KMS-11 (cell line): Measurements from ENCODE around the gene WRAP73.

Source experiments
- H2AFZ ChIP-seq: fragments of 200-600 bp; sonication (generic); 2 replicates; pipeline ENCODE4 v1.6.1; 2016; ENCODE audit warnings: antibody characterized with exemption, mixed run types, low read depth
- H3K27ac ChIP-seq: fragments of 200-600 bp; sonication (generic); 2 replicates; pipeline ENCODE4 v1.6.1; 2016; ENCODE audit warnings: mild to moderate bottlenecking, mixed run types
- H3K27me3 ChIP-seq: fragments of 200-600 bp; sonication (generic); 2 replicates; pipeline ENCODE4 v1.6.1; 2017; ENCODE audit warnings: mild to moderate bottlenecking, low read depth, mixed run types, moderate library complexity; ENCODE audit not compliant: insufficient read depth
- H3K36me3 ChIP-seq: fragments of 200-600 bp; sonication (generic); 2 replicates; pipeline ENCODE4 v1.6.1; 2017; ENCODE audit warnings: mild to moderate bottlenecking, mixed run types; ENCODE audit not compliant: insufficient read depth
- H3K4me1 ChIP-seq: fragments of 200-600 bp; sonication (generic); 2 replicates; pipeline ENCODE4 v1.6.1; 2016; ENCODE audit warnings: mild to moderate bottlenecking, low read depth, mixed run types; ENCODE audit not compliant: poor library complexity, severe bottlenecking
- H3K4me2 ChIP-seq: fragments of 200-600 bp; sonication (generic); 2 replicates; pipeline ENCODE4 v1.7.0; 2016; ENCODE audit warnings: mild to moderate bottlenecking, mixed run types
- H3K4me3 ChIP-seq: fragments of 200-600 bp; sonication (generic); IDR thresholded peaks from 2 replicates; pipeline ENCODE4 v1.6.1; 2017; ENCODE audit warnings: low read depth, low read length, mixed read lengths; ENCODE audit not compliant: insufficient read depth
- H3K79me2 ChIP-seq: fragments of 200-600 bp; sonication (generic); 2 replicates; pipeline ENCODE4 v1.6.1; 2016; ENCODE audit warnings: low read depth, mixed run types; ENCODE audit not compliant: insufficient read depth
- H3K9ac ChIP-seq: fragments of 200-600 bp; sonication (generic); 2 replicates; pipeline ENCODE4 v1.6.1; 2016; ENCODE audit warnings: mild to moderate bottlenecking, mixed run types
- H4K20me1 ChIP-seq: fragments of 200-600 bp; sonication (generic); 2 replicates; pipeline ENCODE4 v1.6.1; 2016; ENCODE audit warnings: mild to moderate bottlenecking, mixed run types; ENCODE audit not compliant: insufficient read depth
- TF ChIP-seq, protein P1 (sequence below): fragments of 200-600 bp; sonication (generic); conservative IDR thresholded peaks from 2 replicates; pipeline ENCODE4 v1.6.1; 2017; ENCODE audit warnings: low read depth, mild to moderate bottlenecking, antibody characterized with exemption, low read length, moderate library complexity, mixed read lengths

Gene WRAP73

DNA sequence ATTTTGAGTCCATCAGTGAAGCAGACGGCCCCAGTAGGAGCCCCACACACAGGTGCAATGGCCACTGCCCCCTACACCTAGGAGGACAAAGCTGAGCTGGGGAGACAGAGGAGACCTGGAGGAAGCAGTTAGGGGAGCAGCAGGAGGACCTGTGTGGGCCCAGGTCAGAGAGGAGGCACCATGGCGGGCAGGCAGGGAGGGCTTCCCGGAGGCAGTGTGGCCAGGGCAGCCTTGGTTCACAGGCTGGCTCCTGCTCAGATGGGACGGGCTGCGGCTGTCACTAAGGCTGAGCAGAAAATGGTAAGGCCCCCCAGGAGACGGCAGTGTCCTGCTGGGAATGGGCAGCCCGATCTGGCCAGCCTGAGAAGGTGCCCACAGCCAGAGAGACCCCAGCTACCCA is 54.0 kb downstream of the WRAP73 start:
- Histone ChIP-seq H3K36me3 (no peaks in the 10 kb centered on the region), H3K9ac (no peak overlapping the region), H3K4me2 (no peak overlapping the region), H3K27me3 (peaks cover 89% of the 10 kb centered on the region), H2AFZ (no peak overlapping the region), H3K27ac (no peak overlapping the region), H3K4me3 (no peak overlapping the region), H3K4me1 (no peaks in the 10 kb centered on the region), H4K20me1 (no peaks in the 10 kb centered on the region), H3K79me2 (no peaks in the 10 kb centered on the region)
- TF ChIP-seq, protein P1, sequence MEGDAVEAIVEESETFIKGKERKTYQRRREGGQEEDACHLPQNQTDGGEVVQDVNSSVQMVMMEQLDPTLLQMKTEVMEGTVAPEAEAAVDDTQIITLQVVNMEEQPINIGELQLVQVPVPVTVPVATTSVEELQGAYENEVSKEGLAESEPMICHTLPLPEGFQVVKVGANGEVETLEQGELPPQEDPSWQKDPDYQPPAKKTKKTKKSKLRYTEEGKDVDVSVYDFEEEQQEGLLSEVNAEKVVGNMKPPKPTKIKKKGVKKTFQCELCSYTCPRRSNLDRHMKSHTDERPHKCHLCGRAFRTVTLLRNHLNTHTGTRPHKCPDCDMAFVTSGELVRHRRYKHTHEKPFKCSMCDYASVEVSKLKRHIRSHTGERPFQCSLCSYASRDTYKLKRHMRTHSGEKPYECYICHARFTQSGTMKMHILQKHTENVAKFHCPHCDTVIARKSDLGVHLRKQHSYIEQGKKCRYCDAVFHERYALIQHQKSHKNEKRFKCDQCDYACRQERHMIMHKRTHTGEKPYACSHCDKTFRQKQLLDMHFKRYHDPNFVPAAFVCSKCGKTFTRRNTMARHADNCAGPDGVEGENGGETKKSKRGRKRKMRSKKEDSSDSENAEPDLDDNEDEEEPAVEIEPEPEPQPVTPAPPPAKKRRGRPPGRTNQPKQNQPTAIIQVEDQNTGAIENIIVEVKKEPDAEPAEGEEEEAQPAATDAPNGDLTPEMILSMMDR: no peak

DNA sequence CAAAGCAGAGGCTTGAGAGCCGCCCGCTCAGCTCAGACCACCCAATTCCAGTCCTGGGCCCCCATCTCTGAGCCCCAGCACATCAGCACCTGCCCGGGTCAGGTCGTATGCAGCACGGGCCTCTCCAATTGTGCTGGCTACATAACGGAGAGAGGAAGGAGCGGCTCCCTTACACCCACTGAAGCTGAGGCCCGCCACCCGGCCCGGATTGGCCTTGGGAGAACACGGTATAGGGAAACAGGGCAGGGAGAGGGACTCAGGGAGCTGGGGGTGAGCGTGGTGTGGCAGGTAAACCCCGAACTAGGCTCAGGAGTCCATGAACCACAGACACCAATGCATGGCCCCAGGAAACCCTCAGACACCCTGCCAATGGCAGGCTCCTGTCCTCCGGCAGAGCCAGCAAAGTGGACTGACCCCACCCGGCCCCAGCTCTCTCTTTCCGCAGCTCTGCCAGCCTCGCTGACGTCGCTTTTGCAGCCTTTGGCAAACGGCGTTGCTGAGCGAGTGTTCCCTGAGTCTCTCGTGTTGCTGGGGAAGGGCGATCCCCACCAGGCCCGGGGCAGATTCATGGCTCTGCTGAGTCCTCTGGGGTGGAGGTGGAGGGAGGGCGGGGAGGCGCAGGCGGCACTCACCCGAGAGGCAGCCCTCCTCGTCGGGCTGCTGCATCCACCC is 55.1 kb downstream of the WRAP73 start:
- Histone ChIP-seq H3K4me3 (no peak overlapping the region), H4K20me1 (no peaks in the 10 kb centered on the region), H3K9ac (no peak overlapping the region), H3K36me3 (no peaks in the 10 kb centered on the region), H3K4me1 (no peaks in the 10 kb centered on the region), H3K27ac (no peak overlapping the region), H2AFZ (no peak overlapping the region), H3K4me2 (no peak overlapping the region), H3K27me3 (peaks cover 90% of the 10 kb centered on the region), H3K79me2 (no peaks in the 10 kb centered on the region)
- TF ChIP-seq, protein P1: no peak

DNA sequence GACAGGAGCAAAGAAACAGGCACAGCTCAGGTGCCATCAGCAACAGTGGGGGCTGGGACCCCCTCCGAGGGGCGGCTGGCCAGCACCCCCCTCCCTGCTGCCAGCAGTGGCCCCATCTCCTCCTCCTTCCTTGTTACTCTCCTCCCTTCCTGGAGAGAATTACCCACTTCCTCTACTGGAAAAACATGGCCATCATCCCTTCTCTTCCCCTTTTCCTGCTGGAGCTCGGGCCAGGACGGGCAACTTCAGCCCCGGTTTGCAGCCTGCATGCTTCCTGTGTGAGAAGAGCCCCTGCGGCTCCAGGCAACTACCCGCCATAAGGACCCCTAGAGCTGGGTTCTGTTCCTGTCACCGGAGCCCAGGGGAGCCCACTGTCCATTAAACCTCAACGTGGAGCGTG is 56.2 kb downstream of the WRAP73 start:
- no peak overlapping the region for H3K4me3 ChIP-seq
- H4K20me1 ChIP-seq: no peaks in the 10 kb centered on the region
- no peak overlapping the region for H3K9ac ChIP-seq
- no peak overlapping the region for H3K27ac ChIP-seq
- H2AFZ ChIP-seq: no peak overlapping the region
- no peaks in the 10 kb centered on the region for H3K4me1 ChIP-seq
- H3K27me3 ChIP-seq: peaks cover 87% of the 10 kb centered on the region
- H3K79me2 ChIP-seq: no peaks in the 10 kb centered on the region
- no peak overlapping the region for H3K4me2 ChIP-seq
- TF ChIP-seq, protein P1: no peak
- H3K36me3 ChIP-seq: no peaks in the 10 kb centered on the region

DNA sequence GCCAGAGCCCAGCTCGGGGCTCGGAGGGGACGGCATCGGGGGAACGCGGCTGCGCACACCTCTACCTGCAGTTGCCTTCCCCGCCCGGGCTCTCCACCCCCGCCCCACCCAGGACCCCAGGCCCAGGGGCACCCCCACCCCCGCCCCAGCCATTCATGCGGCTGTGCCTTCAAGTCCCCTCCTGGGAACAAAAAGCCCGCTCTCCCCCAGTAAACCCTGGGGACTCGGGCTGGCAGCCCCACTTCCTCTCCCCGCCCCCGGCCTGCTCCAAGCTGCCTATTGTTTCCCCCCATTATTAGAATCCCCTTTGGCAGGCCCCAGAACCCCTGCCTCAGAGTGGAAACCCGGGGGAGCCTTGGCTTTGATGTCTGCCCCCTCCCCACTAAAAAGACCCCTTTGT is 56.6 kb downstream of the WRAP73 start:
- Histone ChIP-seq H3K4me2 (no peak overlapping the region), H3K27ac (no peak overlapping the region), H4K20me1 (no peaks in the 10 kb centered on the region), H3K36me3 (no peaks in the 10 kb centered on the region), H3K4me1 (no peaks in the 10 kb centered on the region), H2AFZ (no peak overlapping the region), H3K27me3 (peaks cover 87% of the 10 kb centered on the region), H3K9ac (no peak overlapping the region), H3K4me3 (no peak overlapping the region), H3K79me2 (no peaks in the 10 kb centered on the region)
- TF ChIP-seq, protein P1: no peak
